Chondrocyte (in vitro differentiated cells): ENCODE measurements around the gene TEAD1. TPM values are rescaled to one million over a fixed set of nuclear protein-coding genes. Genes with fewer than 3 reads are reported as not detected.
A peak's percentile ranks its signal among the peaks of the same experiment; 100 is the strongest.

Experiments used
- DNase-seq: peaks from one replicate; pipeline ENCODE4 v3.0.0; 2021; ENCODE audit warnings: mixed read lengths, low spot score
- H3K27ac Mint-ChIP-seq: one replicate; pipeline ENCODE4 v1.8.0; 2021; ENCODE audit warnings: mild to moderate bottlenecking, moderate library complexity, mixed read lengths; ENCODE audit not compliant: unreplicated experiment
- H3K27me3 Mint-ChIP-seq: 2 replicates; pipeline ENCODE4 v1.8.0; 2021; ENCODE audit warnings: low read depth, mixed read lengths
- H3K36me3 Mint-ChIP-seq: 2 replicates; pipeline ENCODE4 v1.8.0; 2021; ENCODE audit warnings: low read depth, mixed read lengths
- H3K4me1 Mint-ChIP-seq: 2 replicates; pipeline ENCODE4 v1.8.0; 2021; ENCODE audit warnings: low read depth, mild to moderate bottlenecking, mixed read lengths
- H3K4me3 Mint-ChIP-seq: one replicate; pipeline ENCODE4 v1.8.0; 2021; ENCODE audit warnings: mild to moderate bottlenecking, moderate library complexity, mixed read lengths; ENCODE audit not compliant: unreplicated experiment
- H3K9me3 Mint-ChIP-seq: 2 replicates; pipeline ENCODE4 v1.8.0; 2021; ENCODE audit warnings: low read depth, mixed read lengths
- total RNA-seq: library from RNA; stranded (reverse); gene quantifications from 3 replicates; pipeline ENCODE4 v1.2.1, GENCODE V29; 2021
- TF ChIP-seq, protein P1 (sequence below): fragments of 200-600 bp; sonication (generic); IDR thresholded peaks from 2 replicates; pipeline ENCODE4 v1.5.0; 2021; ENCODE audit warnings: antibody characterized with exemption, mild to moderate bottlenecking, moderate library complexity

The TEAD1 gene
- total RNA-seq, 1 donor from 2014 or later = 137 TPM

DNA sequence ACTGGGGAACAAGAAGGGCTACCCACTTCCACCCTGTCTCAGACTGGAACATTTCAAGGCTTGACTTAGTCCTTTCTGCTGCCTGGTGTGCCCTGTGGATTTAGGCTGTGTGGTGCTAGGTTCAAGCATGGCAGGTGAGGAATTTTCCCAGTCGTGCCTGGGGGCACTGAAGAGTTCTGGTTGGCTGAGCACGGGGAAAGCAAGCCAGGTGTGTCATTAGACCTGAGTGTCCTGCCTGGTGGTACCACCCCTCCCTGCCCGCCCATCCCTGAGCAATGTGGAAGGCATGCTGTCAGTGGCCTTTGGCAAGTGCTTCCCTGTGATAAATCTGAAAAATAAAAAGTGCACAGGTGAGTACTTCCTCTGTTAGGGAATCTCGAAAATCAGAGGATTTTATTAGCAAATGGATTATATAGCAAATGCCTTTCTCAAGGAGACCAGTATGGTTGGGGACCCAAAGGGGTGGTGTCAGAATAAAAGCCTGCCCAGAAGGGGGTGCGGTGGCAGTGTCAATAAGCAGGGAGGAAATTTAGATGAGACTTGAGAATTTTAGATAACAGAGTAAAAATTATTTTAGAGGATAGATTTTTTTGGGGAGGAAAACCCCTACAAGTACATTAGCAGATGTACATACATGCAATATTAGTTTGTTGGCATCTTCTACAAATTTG is 22.8 kb downstream of the TEAD1 start:
- Mint-ChIP-seq H3K9me3 (no peaks in the 10 kb centered on the region), H3K27me3 (no peaks in the 10 kb centered on the region), H3K27ac (peak overlapping the region; percentile 99), H3K36me3 (no peaks in the 10 kb centered on the region), H3K4me1 (peaks cover 91% of the 10 kb centered on the region), H3K4me3 (no peak overlapping the region)
- DNase-seq = no peak
- TF ChIP-seq, protein P1, sequence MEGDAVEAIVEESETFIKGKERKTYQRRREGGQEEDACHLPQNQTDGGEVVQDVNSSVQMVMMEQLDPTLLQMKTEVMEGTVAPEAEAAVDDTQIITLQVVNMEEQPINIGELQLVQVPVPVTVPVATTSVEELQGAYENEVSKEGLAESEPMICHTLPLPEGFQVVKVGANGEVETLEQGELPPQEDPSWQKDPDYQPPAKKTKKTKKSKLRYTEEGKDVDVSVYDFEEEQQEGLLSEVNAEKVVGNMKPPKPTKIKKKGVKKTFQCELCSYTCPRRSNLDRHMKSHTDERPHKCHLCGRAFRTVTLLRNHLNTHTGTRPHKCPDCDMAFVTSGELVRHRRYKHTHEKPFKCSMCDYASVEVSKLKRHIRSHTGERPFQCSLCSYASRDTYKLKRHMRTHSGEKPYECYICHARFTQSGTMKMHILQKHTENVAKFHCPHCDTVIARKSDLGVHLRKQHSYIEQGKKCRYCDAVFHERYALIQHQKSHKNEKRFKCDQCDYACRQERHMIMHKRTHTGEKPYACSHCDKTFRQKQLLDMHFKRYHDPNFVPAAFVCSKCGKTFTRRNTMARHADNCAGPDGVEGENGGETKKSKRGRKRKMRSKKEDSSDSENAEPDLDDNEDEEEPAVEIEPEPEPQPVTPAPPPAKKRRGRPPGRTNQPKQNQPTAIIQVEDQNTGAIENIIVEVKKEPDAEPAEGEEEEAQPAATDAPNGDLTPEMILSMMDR = no peak

DNA sequence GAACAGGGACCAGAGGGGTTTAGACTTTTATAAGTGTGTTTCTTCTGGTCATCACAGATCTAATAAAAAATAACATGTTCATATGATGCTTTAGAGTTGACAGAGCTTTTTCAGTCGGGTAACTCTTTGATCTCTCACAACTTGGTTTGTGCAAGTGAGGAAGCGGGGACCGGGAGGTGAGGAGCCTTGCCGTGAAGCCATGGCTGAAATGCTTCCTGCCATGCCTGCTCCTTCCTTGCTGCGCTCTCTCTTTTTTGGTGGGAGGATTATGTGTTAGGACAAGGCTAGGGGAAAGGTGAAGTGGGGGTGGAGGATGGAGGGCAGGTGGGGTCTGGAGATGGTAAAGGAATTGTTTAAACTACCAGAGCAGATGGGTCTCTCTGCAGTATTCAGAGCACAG is 23.8 kb downstream of the TEAD1 start:
- TF ChIP-seq, protein P1 = no peak
- Mint-ChIP-seq H3K27ac (peak overlapping the region; percentile 72), H3K36me3 (no peaks in the 10 kb centered on the region), H3K4me1 (peaks cover 91% of the 10 kb centered on the region), H3K9me3 (no peaks in the 10 kb centered on the region), H3K4me3 (peak overlapping the region; percentile 32), H3K27me3 (no peaks in the 10 kb centered on the region)
- DNase-seq = no peak

DNA sequence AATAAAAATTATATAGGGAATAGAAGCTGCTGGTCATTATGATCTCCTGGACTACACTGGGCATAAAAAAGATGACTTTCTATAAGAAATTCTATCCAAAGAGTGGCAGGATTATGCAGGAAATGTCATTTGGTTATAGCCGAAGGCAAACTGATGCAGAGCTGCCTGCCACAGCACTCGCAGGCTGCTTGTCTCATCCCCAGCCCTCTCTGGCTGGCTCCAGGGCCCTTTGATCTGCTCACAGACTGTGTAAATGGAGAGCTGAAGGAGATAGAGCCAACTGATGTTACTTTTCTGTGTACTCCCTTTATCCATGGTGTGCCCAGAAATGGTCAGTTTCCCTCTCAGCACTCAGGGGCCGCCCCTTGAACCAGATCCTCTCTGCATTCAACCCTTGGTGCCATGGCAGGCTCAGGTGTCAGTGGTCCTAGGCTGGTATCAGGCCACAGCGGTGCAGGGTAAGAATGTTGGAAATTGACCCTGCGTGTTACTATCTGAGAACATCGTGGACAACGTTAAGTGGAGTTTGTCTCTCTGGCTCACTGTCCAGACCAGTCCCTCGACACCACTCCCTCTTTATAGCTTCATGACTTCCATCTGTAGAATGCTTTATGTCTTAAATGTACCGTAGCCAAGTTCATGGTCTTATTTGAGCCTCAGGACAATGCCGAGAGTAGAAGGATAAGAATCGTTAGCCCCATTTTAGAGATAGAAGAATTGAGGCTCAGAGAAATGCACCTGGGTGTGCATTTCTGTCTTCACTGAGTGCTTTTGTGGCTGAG is 27.8 kb downstream of the TEAD1 start:
- Mint-ChIP-seq H3K27ac (no peak overlapping the region), H3K36me3 (no peaks in the 10 kb centered on the region), H3K4me3 (no peak overlapping the region), H3K9me3 (no peaks in the 10 kb centered on the region), H3K27me3 (no peaks in the 10 kb centered on the region), H3K4me1 (peaks cover 75% of the 10 kb centered on the region)
- no peak for DNase-seq
- TF ChIP-seq, protein P1 = no peak

GRCh38 chr11:12702999-12703453 is 28.8 kb downstream of the TEAD1 start:
- H3K36me3 Mint-ChIP-seq = no peaks in the 10 kb centered on the region
- H3K27ac Mint-ChIP-seq = peak overlapping the region; percentile 20
- no peak for DNase-seq
- H3K9me3 Mint-ChIP-seq = no peaks in the 10 kb centered on the region
- no peak overlapping the region for H3K4me3 Mint-ChIP-seq
- TF ChIP-seq, protein P1 = no peak
- H3K27me3 Mint-ChIP-seq = no peaks in the 10 kb centered on the region
- H3K4me1 Mint-ChIP-seq = peaks cover 78% of the 10 kb centered on the region

GRCh38 chr11:12704049-12704448 is 29.8 kb downstream of the TEAD1 start:
- DNase-seq = no peak
- H3K4me1 Mint-ChIP-seq = peaks cover 71% of the 10 kb centered on the region
- H3K27me3 Mint-ChIP-seq = no peaks in the 10 kb centered on the region
- TF ChIP-seq, protein P1 = no peak
- H3K4me3 Mint-ChIP-seq = no peak overlapping the region
- H3K36me3 Mint-ChIP-seq = no peaks in the 10 kb centered on the region
- H3K9me3 Mint-ChIP-seq = no peaks in the 10 kb centered on the region
- peak overlapping the region; percentile 83 for H3K27ac Mint-ChIP-seq
